ENCODE results near the gene PRKCG.
"Not testable (repeated sequence)": the region's sequence is repeated elsewhere in the genome, so short reads cannot be mapped to it uniquely, and the experiment has no call there.

DNA sequence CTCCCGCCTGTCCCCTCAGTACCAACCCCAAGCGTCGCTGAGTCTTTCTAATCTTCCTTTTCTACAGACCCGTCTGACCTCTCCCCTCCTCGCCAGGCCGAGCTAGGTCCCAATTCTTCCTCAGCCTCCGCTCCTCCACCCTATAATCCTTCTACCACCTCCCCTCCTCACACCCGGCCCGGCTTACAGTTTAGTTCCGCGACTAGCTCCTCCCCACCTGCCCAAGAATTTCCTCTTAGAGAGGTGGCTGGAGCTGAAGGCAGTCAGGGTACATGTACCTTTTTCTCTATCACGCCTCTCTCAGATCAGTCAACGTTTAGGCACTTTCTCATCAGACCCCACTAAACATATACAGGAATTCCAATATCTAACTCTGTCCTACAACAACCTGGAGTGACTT is 49.1 kb upstream of the PRKCG start:
- not testable (repeated sequence) for TF ChIP-seq EZH2phosphoT487 (IDR thresholded peaks at IDR 0.05; ENCODE audit: insufficient read depth, low read depth); EZH2 (IDR thresholded peaks at IDR 0.05; ENCODE audit: insufficient read depth, poor library complexity, severe bottlenecking)

Measured in GM23248 (cell line).